ENCODE data around the gene TMEM115.

The TMEM115 gene

GRCh38 chr3:50325497-50326181 is 33.7 kb downstream of the TMEM115 start:
- no peak for DNase-seq (ENCODE audit: low read depth)
- no peak for TF ChIP-seq CTCF (IDR thresholded peaks at IDR 0.05; ENCODE audit: low read depth, low read length, missing control alignments)
- no peak overlapping the region for H3K4me3 ChIP-seq (ENCODE audit: low read depth, low read length)

GRCh38 chr3:50325113-50325480 is 34.2 kb downstream of the TMEM115 start:
- no peak for TF ChIP-seq CTCF (IDR thresholded peaks at IDR 0.05; ENCODE audit: low read depth, low read length, missing control alignments)
- no peak for DNase-seq (ENCODE audit: low read depth)
- H3K4me3 ChIP-seq (ENCODE audit: low read depth, low read length) = no peak overlapping the region

DNA sequence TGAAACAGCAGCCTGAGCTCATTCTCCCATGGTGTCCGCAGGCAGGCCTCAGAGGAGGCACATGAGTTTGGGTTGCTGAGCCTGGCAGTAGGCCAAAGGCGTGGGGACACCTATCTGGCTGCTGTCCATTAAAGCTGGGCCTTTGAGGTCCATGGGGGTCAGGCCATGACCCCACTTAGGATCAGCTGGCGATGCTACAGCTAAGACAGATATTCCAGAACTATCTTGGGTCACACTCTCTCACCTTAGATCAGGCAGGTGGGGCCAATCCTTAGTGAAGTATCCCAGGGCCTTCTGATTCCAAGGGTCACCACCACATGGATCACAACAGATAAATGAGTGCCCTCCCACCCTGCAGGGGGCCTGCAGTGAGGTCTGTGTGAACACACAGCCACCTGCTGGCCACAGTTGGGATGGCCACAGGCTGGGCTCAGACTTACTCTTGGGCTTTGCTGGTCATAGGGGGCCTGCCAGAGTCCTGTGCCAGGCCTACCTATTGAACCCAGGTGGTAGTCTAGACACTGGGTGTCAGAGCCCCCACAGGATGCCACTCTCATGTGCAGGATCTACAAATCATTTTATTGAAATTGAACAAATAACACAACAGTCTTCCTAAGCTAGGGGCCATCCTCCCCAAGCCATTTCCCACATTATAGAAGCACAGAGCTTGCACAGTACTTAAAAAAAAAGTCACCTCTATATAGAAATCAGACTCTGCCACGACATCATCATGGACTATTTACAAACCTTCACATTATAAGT is 34.8 kb downstream of the TMEM115 start:
- peak; percentile 81 for TF ChIP-seq CTCF (IDR thresholded peaks at IDR 0.05; ENCODE audit: low read depth, low read length, missing control alignments)
- no peak for DNase-seq (ENCODE audit: low read depth)
- H3K4me3 ChIP-seq (ENCODE audit: low read depth, low read length) = no peak overlapping the region

GRCh38 chr3:50323614-50324199 is 35.6 kb downstream of the TMEM115 start:
- no peak for TF ChIP-seq CTCF (IDR thresholded peaks at IDR 0.05; ENCODE audit: low read depth, low read length, missing control alignments)
- H3K4me3 ChIP-seq (ENCODE audit: low read depth, low read length) = no peak overlapping the region
- no peak for DNase-seq (ENCODE audit: low read depth)

DNA sequence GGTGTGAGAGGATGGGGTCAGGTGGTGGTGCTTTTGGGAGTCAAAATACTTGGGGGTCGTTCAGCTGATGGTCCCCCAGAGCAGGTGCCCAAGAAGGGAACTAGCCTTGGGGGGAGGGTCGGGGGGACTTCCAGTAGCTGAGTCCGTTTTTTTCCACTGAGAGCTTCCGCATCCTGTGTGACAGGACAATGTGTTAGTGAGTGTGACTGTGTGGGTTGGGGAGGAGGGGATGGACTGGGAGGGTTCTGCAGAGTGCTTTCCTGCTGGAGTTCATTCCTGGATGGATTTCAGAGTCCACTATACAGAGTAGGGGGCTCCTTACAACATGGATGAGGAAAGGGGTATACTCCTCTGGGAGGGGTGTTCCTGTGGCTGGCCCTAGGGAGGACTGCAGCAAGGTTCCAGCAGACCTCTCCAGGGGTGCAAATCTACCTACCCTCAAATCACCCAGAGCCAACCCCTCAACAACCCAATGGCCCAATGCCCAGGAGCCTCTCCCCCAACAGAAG is 36.2 kb downstream of the TMEM115 start:
- H3K4me3 ChIP-seq (ENCODE audit: low read depth, low read length) = no peak overlapping the region
- no peak for DNase-seq (ENCODE audit: low read depth)
- no peak for TF ChIP-seq CTCF (IDR thresholded peaks at IDR 0.05; ENCODE audit: low read depth, low read length, missing control alignments)

DNA sequence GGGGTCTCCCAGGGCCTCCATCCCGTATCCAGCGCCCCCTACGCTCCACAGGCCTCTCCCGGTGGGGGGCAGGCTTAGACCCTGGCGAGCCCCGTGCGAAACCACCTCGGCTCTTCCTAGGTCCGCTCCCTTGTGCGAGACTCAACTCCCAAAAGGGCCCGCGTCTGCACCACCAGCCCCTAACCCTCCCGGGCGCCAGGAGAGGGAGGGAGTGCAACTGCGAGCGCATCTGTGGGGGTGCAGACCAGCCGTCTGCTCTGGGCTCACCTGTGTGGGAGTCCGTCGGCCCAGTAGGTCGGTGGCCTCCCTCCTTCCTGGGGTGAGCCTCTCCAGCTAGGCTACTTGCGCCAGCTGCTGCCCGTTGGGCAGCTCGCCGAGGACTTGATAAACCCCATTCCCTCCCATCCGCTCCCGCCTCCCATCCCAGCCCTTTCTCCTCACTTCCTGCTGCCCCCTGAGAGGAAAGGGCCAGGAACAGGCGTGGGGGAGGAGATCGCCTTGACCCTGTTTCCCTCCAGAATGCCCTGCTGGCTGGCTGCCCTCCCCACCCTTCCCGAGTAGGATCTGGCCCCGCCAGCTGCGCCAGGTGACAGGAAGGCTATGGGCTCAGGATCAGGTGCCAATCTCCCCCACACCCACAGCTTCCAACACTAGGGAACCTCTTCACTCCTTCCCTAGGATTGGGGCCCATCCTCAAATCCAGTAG is 36.8 kb downstream of the TMEM115 start, which contains the start of gene HYAL2:
Gene HYAL2, minus strand, starts transcription at position 360 of the 706 bp plus-strand sequence. CDS start 2,256 bp downstream, outside the sequence.
- no peak for TF ChIP-seq CTCF (IDR thresholded peaks at IDR 0.05; ENCODE audit: low read depth, low read length, missing control alignments)
- no peak for DNase-seq (ENCODE audit: low read depth)
- H3K4me3 ChIP-seq (ENCODE audit: low read depth, low read length) = peak within 1 kb of the TSS; percentile 61

Data from GM12864 (cell line).